ENCODE results near the gene PTPDC1. TPM values are rescaled to one million over a fixed set of nuclear protein-coding genes. Genes with fewer than 3 reads are reported as not detected.

PTPDC1 gene
- total RNA-seq, 2 experiments from 2014 or later, result 3.6 to 7.0 TPM

- CTCF ChIA-PET (ENCODE audit: unreplicated experiment), result no interaction called here
- intact Hi-C loops (cut with micrococcal nuclease; ENCODE audit: unreplicated experiment), result no loop called here
- no TSS peak for BruUV-seq (replicated peaks)
- Histone ChIP-seq H3K4me3 (ENCODE audit: low read depth, low read length, poor library complexity, severe bottlenecking) (no peak overlapping the region), H3K79me2 (ENCODE audit: insufficient read depth, low read depth, low read length) (no peaks in the 10 kb centered on the region), H3K9me3 (ENCODE audit: low read length) (no peaks in the 10 kb centered on the region), H3K4me2 (ENCODE audit: low read length) (no peak overlapping the region), H3K36me3 (ENCODE audit: insufficient read depth, low read length) (no peaks in the 10 kb centered on the region), H3K9me2 (ENCODE audit: insufficient read depth, low read length) (0 out of 2 replicates have a peak, but pooled peaks cover 4% of the 10 kb centered on the region), H3K4me1 (ENCODE audit: insufficient read depth, low read length, poor library complexity, severe bottlenecking) (no peaks in the 10 kb centered on the region), H3K27ac (ENCODE audit: low read depth, low read length, poor library complexity, severe bottlenecking) (no peak overlapping the region), H2AFZ (ENCODE audit: low read length) (no peak overlapping the region), H4K20me1 (ENCODE audit: insufficient read depth, low read length) (no peaks in the 10 kb centered on the region)
- no peak for TF ChIP-seq EZH2phosphoT487 (IDR thresholded peaks at IDR 0.05; ENCODE audit: borderline replicate concordance, low read depth, low read length)
- TF ChIP-seq CTCF (conservative IDR thresholded peaks at IDR 0.05; ENCODE audit: low read length), result no peak
- POLR2A ChIA-PET, result no interaction called here
- DNase-seq (ENCODE audit: low spot score), result no peak
These were observed 2.8 kb upstream of the PTPDC1 start for GRCh38 chr9:94081435-94081834.

- H4K20me1 ChIP-seq (ENCODE audit: insufficient read depth, low read length), result no peaks in the 10 kb centered on the region
- ChIA-PET CTCF (ENCODE audit: unreplicated experiment) (no interaction called here), POLR2A (no interaction called here)
- H3K4me2 ChIP-seq (ENCODE audit: low read length), result no peak overlapping the region
- no peak for TF ChIP-seq CTCF (conservative IDR thresholded peaks at IDR 0.05; ENCODE audit: low read length)
- TF ChIP-seq EZH2phosphoT487 (IDR thresholded peaks at IDR 0.05; ENCODE audit: borderline replicate concordance, low read depth, low read length), result no peak
- H3K79me2 ChIP-seq (ENCODE audit: insufficient read depth, low read depth, low read length), result no peaks in the 10 kb centered on the region
- no peaks in the 10 kb centered on the region for H3K9me2 ChIP-seq (ENCODE audit: insufficient read depth, low read length)
- intact Hi-C loops (cut with micrococcal nuclease; ENCODE audit: unreplicated experiment), result no loop called here
- no peaks in the 10 kb centered on the region for H3K9me3 ChIP-seq (ENCODE audit: low read length)
- no peaks in the 10 kb centered on the region for H3K36me3 ChIP-seq (ENCODE audit: insufficient read depth, low read length)
- H3K4me3 ChIP-seq (ENCODE audit: low read depth, low read length, poor library complexity, severe bottlenecking), result no peak overlapping the region
- H3K4me1 ChIP-seq (ENCODE audit: insufficient read depth, low read length, poor library complexity, severe bottlenecking), result no peaks in the 10 kb centered on the region
- DNase-seq (ENCODE audit: low spot score), result no peak
- no peak overlapping the region for H3K27ac ChIP-seq (ENCODE audit: low read depth, low read length, poor library complexity, severe bottlenecking)
- H2AFZ ChIP-seq (ENCODE audit: low read length), result no peak overlapping the region
- BruUV-seq (replicated peaks), result no TSS peak
These were observed 2.3 kb upstream of the PTPDC1 start for GRCh38 chr9:94081864-94082463.

- TF ChIP-seq EZH2phosphoT487 (IDR thresholded peaks at IDR 0.05; ENCODE audit: borderline replicate concordance, low read depth, low read length) (no peak), CTCF (conservative IDR thresholded peaks at IDR 0.05; ENCODE audit: low read length) (no peak)
- Histone ChIP-seq H4K20me1 (ENCODE audit: insufficient read depth, low read length) (no peaks in the 10 kb centered on the region), H3K4me1 (ENCODE audit: insufficient read depth, low read length, poor library complexity, severe bottlenecking) (no peaks in the 10 kb centered on the region), H3K36me3 (ENCODE audit: insufficient read depth, low read length) (no peaks in the 10 kb centered on the region), H3K27ac (ENCODE audit: low read depth, low read length, poor library complexity, severe bottlenecking) (no peak overlapping the region), H3K9me3 (ENCODE audit: low read length) (no peaks in the 10 kb centered on the region), H3K4me3 (ENCODE audit: low read depth, low read length, poor library complexity, severe bottlenecking) (no peak overlapping the region), H3K9me2 (ENCODE audit: insufficient read depth, low read length) (no peaks in the 10 kb centered on the region), H3K4me2 (ENCODE audit: low read length) (no peak overlapping the region), H3K79me2 (ENCODE audit: insufficient read depth, low read depth, low read length) (no peaks in the 10 kb centered on the region), H2AFZ (ENCODE audit: low read length) (no peak overlapping the region)
- BruUV-seq (replicated peaks), result no TSS peak
- CTCF ChIA-PET (ENCODE audit: unreplicated experiment), result no interaction called here
- intact Hi-C loops (cut with micrococcal nuclease; ENCODE audit: unreplicated experiment), result no loop called here
- POLR2A ChIA-PET, result interaction anchor here (0.6 kb wide), 2 partner anchors 9 to 71 kb away, joined by 3 read pairs; no protein-coding TSS in a partner anchor
- DNase-seq (ENCODE audit: low spot score), result no peak
These were observed 1.7 kb upstream of the PTPDC1 start for GRCh38 chr9:94082553-94082952.

Measured in OCI-LY7 (cell line).